ENCODE results near the gene NUDT12.

GRCh38 chr5:103601314-103601713 lies 38.7 kb upstream of the NUDT12 start:
- TF ChIP-seq POLR2A (IDR thresholded peaks at IDR 0.05), result no peak
- TF ChIP-seq CTCF (IDR thresholded peaks at IDR 0.05), result no peak

Data from thyroid gland (tissue), 4 donors.